Measurements from ENCODE around the gene VCAN.

GRCh38 chr5:83555263-83555662 lies 83.7 kb downstream of the VCAN start:
- no peak for TF ChIP-seq CTCF (IDR thresholded peaks at IDR 0.05)
- no peak for TF ChIP-seq POLR2A (IDR thresholded peaks at IDR 0.05)
